ENCODE results near the gene ECT2L. TPM values are rescaled to one million over a fixed set of nuclear protein-coding genes. Genes with fewer than 3 reads are reported as not detected.
A peak's percentile ranks its signal among the peaks of the same experiment; 100 is the strongest.

ECT2L gene
- total RNA-seq, 1 experiment from 2014 or later: not detected

GRCh38 chr6:138857775-138858174, 61.9 kb downstream of the ECT2L start:
- no peaks in the 10 kb centered on the region for H3K9me3 ChIP-seq (ENCODE audit: low read length)
- no peak overlapping the region for H3K9ac ChIP-seq (ENCODE audit: low read length)
- no peak overlapping the region for H3K4me3 ChIP-seq (ENCODE audit: low read length)
- no peaks in the 10 kb centered on the region for H3K27me3 ChIP-seq (ENCODE audit: low read length)
- H4K20me1 ChIP-seq (ENCODE audit: insufficient read depth, low read depth, low read length): no peaks in the 10 kb centered on the region
- no peaks in the 10 kb centered on the region for H3K79me2 ChIP-seq (ENCODE audit: low read length)
- DNase-seq: peak; percentile 22
- H3K36me3 ChIP-seq (ENCODE audit: insufficient read depth, low read length): no peaks in the 10 kb centered on the region
- H3K4me1 ChIP-seq (ENCODE audit: low read length): no peaks in the 10 kb centered on the region
- no peaks in the 10 kb centered on the region for H3K9me2 ChIP-seq (replicated peaks; ENCODE audit: insufficient read depth, low read length)
- H3K27ac ChIP-seq (ENCODE audit: low read length): no peak overlapping the region
- no peak overlapping the region for H2AFZ ChIP-seq (ENCODE audit: low read length)
- no peak overlapping the region for H3K4me2 ChIP-seq (ENCODE audit: low read depth, low read length, poor library complexity, severe bottlenecking)

- no peak overlapping the region for H3K4me2 ChIP-seq (ENCODE audit: low read depth, low read length, poor library complexity, severe bottlenecking)
- H3K9me3 ChIP-seq (ENCODE audit: low read length): no peaks in the 10 kb centered on the region
- no peaks in the 10 kb centered on the region for H3K4me1 ChIP-seq (ENCODE audit: low read length)
- H3K4me3 ChIP-seq (ENCODE audit: low read length): no peak overlapping the region
- H3K9ac ChIP-seq (ENCODE audit: low read length): no peak overlapping the region
- no peaks in the 10 kb centered on the region for H3K9me2 ChIP-seq (replicated peaks; ENCODE audit: insufficient read depth, low read length)
- H3K36me3 ChIP-seq (ENCODE audit: insufficient read depth, low read length): no peaks in the 10 kb centered on the region
- peak; percentile 24 for DNase-seq
- H3K79me2 ChIP-seq (ENCODE audit: low read length): no peaks in the 10 kb centered on the region
- no peaks in the 10 kb centered on the region for H3K27me3 ChIP-seq (ENCODE audit: low read length)
- H3K27ac ChIP-seq (ENCODE audit: low read length): no peak overlapping the region
- H4K20me1 ChIP-seq (ENCODE audit: insufficient read depth, low read depth, low read length): no peaks in the 10 kb centered on the region
- H2AFZ ChIP-seq (ENCODE audit: low read length): no peak overlapping the region
Observed at GRCh38 chr6:138862456-138862855, 66.6 kb downstream of the ECT2L start.

- H3K79me2 ChIP-seq (ENCODE audit: low read length): no peaks in the 10 kb centered on the region
- H3K4me3 ChIP-seq (ENCODE audit: low read length): no peak overlapping the region
- H3K9ac ChIP-seq (ENCODE audit: low read length): no peak overlapping the region
- DNase-seq: no peak
- H3K27me3 ChIP-seq (ENCODE audit: low read length): no peaks in the 10 kb centered on the region
- H3K9me3 ChIP-seq (ENCODE audit: low read length): no peaks in the 10 kb centered on the region
- H3K9me2 ChIP-seq (replicated peaks; ENCODE audit: insufficient read depth, low read length): no peaks in the 10 kb centered on the region
- no peaks in the 10 kb centered on the region for H3K4me1 ChIP-seq (ENCODE audit: low read length)
- H3K36me3 ChIP-seq (ENCODE audit: insufficient read depth, low read length): no peaks in the 10 kb centered on the region
- H3K27ac ChIP-seq (ENCODE audit: low read length): no peak overlapping the region
- no peaks in the 10 kb centered on the region for H4K20me1 ChIP-seq (ENCODE audit: insufficient read depth, low read depth, low read length)
- no peak overlapping the region for H3K4me2 ChIP-seq (ENCODE audit: low read depth, low read length, poor library complexity, severe bottlenecking)
- no peak overlapping the region for H2AFZ ChIP-seq (ENCODE audit: low read length)
Observed at GRCh38 chr6:138863321-138863720, 67.4 kb downstream of the ECT2L start.

GRCh38 chr6:138864343-138864890, 68.5 kb downstream of the ECT2L start:
- Histone ChIP-seq H3K27me3 (ENCODE audit: low read length) (no peaks in the 10 kb centered on the region), H3K4me1 (ENCODE audit: low read length) (no peaks in the 10 kb centered on the region), H4K20me1 (ENCODE audit: insufficient read depth, low read depth, low read length) (no peaks in the 10 kb centered on the region), H3K4me2 (ENCODE audit: low read depth, low read length, poor library complexity, severe bottlenecking) (no peak overlapping the region), H3K9me2 (replicated peaks; ENCODE audit: insufficient read depth, low read length) (no peaks in the 10 kb centered on the region), H3K9me3 (ENCODE audit: low read length) (no peaks in the 10 kb centered on the region), H2AFZ (ENCODE audit: low read length) (no peak overlapping the region), H3K79me2 (ENCODE audit: low read length) (no peaks in the 10 kb centered on the region), H3K36me3 (ENCODE audit: insufficient read depth, low read length) (no peaks in the 10 kb centered on the region), H3K9ac (ENCODE audit: low read length) (no peak overlapping the region), H3K4me3 (ENCODE audit: low read length) (no peak overlapping the region), H3K27ac (ENCODE audit: low read length) (no peak overlapping the region)
- DNase-seq: no peak

DNA sequence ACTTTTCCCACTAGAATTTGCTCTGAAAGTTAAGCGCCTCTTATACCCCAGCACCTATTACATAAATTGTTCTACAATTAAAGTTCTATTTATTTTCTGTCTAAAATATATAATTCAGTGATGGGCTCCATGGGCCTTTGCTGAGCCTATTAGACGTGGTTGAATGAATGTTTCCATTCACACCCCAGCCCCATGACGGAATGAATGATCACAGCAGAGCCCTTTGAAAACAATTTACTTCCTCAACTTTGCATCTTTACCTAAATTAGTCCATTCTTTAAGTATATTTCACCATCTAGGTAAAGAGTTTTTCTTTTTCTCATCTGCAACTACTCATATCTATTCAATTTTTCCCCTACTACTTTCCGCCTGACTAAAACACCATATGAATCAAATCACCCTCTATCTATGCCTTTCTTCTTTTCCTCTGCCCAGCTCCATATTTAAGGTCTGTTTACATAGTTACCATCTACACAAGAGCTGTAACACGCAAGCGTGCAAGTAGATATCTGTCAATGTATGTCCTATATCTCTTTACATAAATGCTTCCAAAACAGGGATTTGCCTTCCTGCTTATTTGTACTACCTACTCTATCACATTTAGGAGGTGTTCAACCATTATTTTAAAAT, 69.7 kb downstream of the ECT2L start:
- peak; percentile 31 for DNase-seq
- no peaks in the 10 kb centered on the region for H3K9me2 ChIP-seq (replicated peaks; ENCODE audit: insufficient read depth, low read length)
- H3K27ac ChIP-seq (ENCODE audit: low read length): no peak overlapping the region
- no peak overlapping the region for H3K4me3 ChIP-seq (ENCODE audit: low read length)
- H4K20me1 ChIP-seq (ENCODE audit: insufficient read depth, low read depth, low read length): no peaks in the 10 kb centered on the region
- no peaks in the 10 kb centered on the region for H3K4me1 ChIP-seq (ENCODE audit: low read length)
- H2AFZ ChIP-seq (ENCODE audit: low read length): no peak overlapping the region
- no peak overlapping the region for H3K9ac ChIP-seq (ENCODE audit: low read length)
- H3K36me3 ChIP-seq (ENCODE audit: insufficient read depth, low read length): no peaks in the 10 kb centered on the region
- no peaks in the 10 kb centered on the region for H3K27me3 ChIP-seq (ENCODE audit: low read length)
- no peak overlapping the region for H3K4me2 ChIP-seq (ENCODE audit: low read depth, low read length, poor library complexity, severe bottlenecking)
- H3K79me2 ChIP-seq (ENCODE audit: low read length): no peaks in the 10 kb centered on the region
- no peaks in the 10 kb centered on the region for H3K9me3 ChIP-seq (ENCODE audit: low read length)

- no peak overlapping the region for H3K27ac ChIP-seq (ENCODE audit: low read length)
- DNase-seq: no peak
- H3K36me3 ChIP-seq (ENCODE audit: insufficient read depth, low read length): no peaks in the 10 kb centered on the region
- no peaks in the 10 kb centered on the region for H3K79me2 ChIP-seq (ENCODE audit: low read length)
- no peaks in the 10 kb centered on the region for H3K4me1 ChIP-seq (ENCODE audit: low read length)
- H3K9ac ChIP-seq (ENCODE audit: low read length): no peak overlapping the region
- no peak overlapping the region for H3K4me2 ChIP-seq (ENCODE audit: low read depth, low read length, poor library complexity, severe bottlenecking)
- no peak overlapping the region for H2AFZ ChIP-seq (ENCODE audit: low read length)
- no peak overlapping the region for H3K4me3 ChIP-seq (ENCODE audit: low read length)
- H3K9me3 ChIP-seq (ENCODE audit: low read length): no peaks in the 10 kb centered on the region
- no peaks in the 10 kb centered on the region for H4K20me1 ChIP-seq (ENCODE audit: insufficient read depth, low read depth, low read length)
- no peaks in the 10 kb centered on the region for H3K9me2 ChIP-seq (replicated peaks; ENCODE audit: insufficient read depth, low read length)
- H3K27me3 ChIP-seq (ENCODE audit: low read length): no peaks in the 10 kb centered on the region
Observed at GRCh38 chr6:138868181-138868580, 72.3 kb downstream of the ECT2L start.

DNA sequence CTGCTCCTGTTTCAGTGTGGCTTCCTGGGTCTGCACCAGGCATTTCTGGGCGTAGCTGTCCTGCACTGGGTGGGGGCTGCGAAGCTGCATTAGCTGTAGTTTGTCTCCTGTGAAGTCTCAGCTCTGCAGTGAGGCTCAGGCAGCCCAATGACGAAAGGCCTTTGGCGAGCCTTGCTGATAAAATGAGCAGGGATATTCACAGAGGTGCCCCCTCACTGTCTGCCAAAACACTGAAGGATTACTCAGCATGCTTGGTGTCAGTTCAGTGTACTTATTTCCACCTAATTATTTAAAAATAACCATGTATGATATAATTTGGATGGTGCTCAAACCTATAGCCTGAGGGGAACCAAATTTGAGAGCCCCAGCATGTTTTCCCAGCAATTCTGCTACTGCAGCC, 73.5 kb downstream of the ECT2L start:
- no peaks in the 10 kb centered on the region for H3K36me3 ChIP-seq (ENCODE audit: insufficient read depth, low read length)
- no peak overlapping the region for H3K27ac ChIP-seq (ENCODE audit: low read length)
- H3K9me2 ChIP-seq (replicated peaks; ENCODE audit: insufficient read depth, low read length): no peaks in the 10 kb centered on the region
- no peaks in the 10 kb centered on the region for H3K4me1 ChIP-seq (ENCODE audit: low read length)
- H3K9me3 ChIP-seq (ENCODE audit: low read length): no peaks in the 10 kb centered on the region
- H3K4me3 ChIP-seq (ENCODE audit: low read length): no peak overlapping the region
- H4K20me1 ChIP-seq (ENCODE audit: insufficient read depth, low read depth, low read length): no peaks in the 10 kb centered on the region
- H3K27me3 ChIP-seq (ENCODE audit: low read length): no peaks in the 10 kb centered on the region
- no peaks in the 10 kb centered on the region for H3K79me2 ChIP-seq (ENCODE audit: low read length)
- DNase-seq: no peak
- H3K9ac ChIP-seq (ENCODE audit: low read length): no peak overlapping the region
- no peak overlapping the region for H3K4me2 ChIP-seq (ENCODE audit: low read depth, low read length, poor library complexity, severe bottlenecking)
- no peak overlapping the region for H2AFZ ChIP-seq (ENCODE audit: low read length)

DNA sequence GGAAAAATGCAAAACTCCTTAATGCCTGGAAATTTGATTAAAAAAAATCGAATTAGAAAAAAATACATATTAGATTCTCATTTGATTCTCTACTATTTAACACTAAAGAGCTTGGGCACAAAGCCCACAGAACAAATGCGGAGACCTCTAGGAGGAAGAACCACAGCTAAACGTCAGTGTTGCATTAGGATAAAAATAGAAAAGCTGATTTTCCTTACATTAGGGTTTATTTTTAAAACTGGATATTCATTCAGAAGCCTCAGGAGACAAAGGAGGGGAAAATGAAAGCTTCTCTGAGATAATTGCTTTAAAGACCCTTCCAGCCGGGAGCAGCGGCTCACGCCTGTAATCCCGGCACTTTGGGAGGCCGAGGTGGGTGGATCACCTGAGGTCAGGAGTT, 77.3 kb downstream of the ECT2L start:
- Histone ChIP-seq H2AFZ (ENCODE audit: low read length) (no peak overlapping the region), H4K20me1 (ENCODE audit: insufficient read depth, low read depth, low read length) (no peaks in the 10 kb centered on the region), H3K27me3 (ENCODE audit: low read length) (no peaks in the 10 kb centered on the region), H3K27ac (ENCODE audit: low read length) (no peak overlapping the region), H3K36me3 (ENCODE audit: insufficient read depth, low read length) (no peaks in the 10 kb centered on the region), H3K4me2 (ENCODE audit: low read depth, low read length, poor library complexity, severe bottlenecking) (no peak overlapping the region), H3K9ac (ENCODE audit: low read length) (no peak overlapping the region), H3K79me2 (ENCODE audit: low read length) (no peaks in the 10 kb centered on the region), H3K4me3 (ENCODE audit: low read length) (no peak overlapping the region), H3K9me3 (ENCODE audit: low read length) (no peaks in the 10 kb centered on the region), H3K4me1 (ENCODE audit: low read length) (no peaks in the 10 kb centered on the region), H3K9me2 (replicated peaks; ENCODE audit: insufficient read depth, low read length) (no peaks in the 10 kb centered on the region)
- no peak for DNase-seq
